Measurements from ENCODE around the gene BAZ1A. TPM values are rescaled to one million over a fixed set of nuclear protein-coding genes. Genes with fewer than 3 reads are reported as not detected.

The BAZ1A gene
- total and polyA plus RNA-seq, 4 donors, result 4.5 to 44.9 (median 13.3) TPM

DNA sequence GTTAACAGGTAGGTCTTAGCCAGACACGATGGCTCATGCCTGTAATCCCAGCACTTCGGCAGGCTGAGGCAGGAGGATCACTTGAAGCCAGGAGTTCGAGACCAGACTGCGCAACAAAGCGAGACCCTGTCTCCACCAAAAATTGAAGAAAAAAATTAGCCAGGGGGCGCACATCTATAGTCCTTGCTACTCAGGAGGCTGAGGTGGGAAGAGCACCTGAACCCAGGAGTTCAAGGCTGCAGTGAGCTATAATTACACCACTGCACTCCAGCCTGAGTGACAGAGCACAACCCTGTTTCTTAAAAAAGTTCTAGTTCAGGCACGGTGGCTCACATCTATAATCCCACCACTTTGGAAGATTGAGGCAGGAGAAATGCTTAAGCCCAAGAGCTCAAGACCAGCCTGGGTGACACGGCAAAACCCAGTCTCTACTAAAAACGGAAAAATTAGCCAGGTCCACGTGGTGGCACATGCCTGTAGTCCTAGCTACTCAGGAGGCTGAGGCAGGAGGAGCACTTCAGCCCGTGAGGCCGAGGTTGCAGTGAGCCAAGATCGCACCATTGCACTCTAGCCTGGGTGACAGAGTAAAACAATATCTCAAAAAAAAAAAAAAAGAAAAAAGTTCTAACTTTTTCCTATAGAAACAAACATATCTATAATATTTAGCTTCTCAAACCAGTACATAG, 9.1 kb downstream of the BAZ1A start:
- Histone ChIP-seq H3K4me1 (ENCODE audit: control insufficient read depth in 4 of 4, insufficient read depth in 4 of 4, low read length in 3 of 4) (no peaks in the 10 kb centered on the region), H3K36me3 (ENCODE audit: control insufficient read depth in 4 of 4, insufficient read depth in 3 of 4, low read depth in 1 of 4, low read length in 3 of 4) (peaks cover 0 to 12% (median 3%) of the 10 kb centered on the region in 4 donors)
- DNase-seq (ENCODE audit: low spot score), result no peak

More for the DNA sequence above, 9.1 kb downstream of the BAZ1A start:
- TF ChIP-seq HNF4A (conservative IDR thresholded peaks at IDR 0.05) (no peak), SP1 (IDR thresholded peaks at IDR 0.05) (no peak), FOXA2 (IDR thresholded peaks at IDR 0.05) (no peak), EGR1 (IDR thresholded peaks at IDR 0.05; ENCODE audit: low read depth in 2 of 2) (no peak), RXRA (IDR thresholded peaks at IDR 0.05) (no peak), GABPA (IDR thresholded peaks at IDR 0.05 in 1 of 2, conservative IDR thresholded peaks at IDR 0.05 in 1 of 2) (no peak), FOXA1 (IDR thresholded peaks at IDR 0.05) (no peak), HNF4G (IDR thresholded peaks at IDR 0.05) (no peak), YY1 (IDR thresholded peaks at IDR 0.05) (no peak), RAD21 (IDR thresholded peaks at IDR 0.05) (no peak), JUND (IDR thresholded peaks at IDR 0.05) (no peak), NR2F2 (IDR thresholded peaks at IDR 0.05) (no peak), TAF1 (conservative IDR thresholded peaks at IDR 0.05) (no peak)
- TF ChIP-seq, protein P1, sequence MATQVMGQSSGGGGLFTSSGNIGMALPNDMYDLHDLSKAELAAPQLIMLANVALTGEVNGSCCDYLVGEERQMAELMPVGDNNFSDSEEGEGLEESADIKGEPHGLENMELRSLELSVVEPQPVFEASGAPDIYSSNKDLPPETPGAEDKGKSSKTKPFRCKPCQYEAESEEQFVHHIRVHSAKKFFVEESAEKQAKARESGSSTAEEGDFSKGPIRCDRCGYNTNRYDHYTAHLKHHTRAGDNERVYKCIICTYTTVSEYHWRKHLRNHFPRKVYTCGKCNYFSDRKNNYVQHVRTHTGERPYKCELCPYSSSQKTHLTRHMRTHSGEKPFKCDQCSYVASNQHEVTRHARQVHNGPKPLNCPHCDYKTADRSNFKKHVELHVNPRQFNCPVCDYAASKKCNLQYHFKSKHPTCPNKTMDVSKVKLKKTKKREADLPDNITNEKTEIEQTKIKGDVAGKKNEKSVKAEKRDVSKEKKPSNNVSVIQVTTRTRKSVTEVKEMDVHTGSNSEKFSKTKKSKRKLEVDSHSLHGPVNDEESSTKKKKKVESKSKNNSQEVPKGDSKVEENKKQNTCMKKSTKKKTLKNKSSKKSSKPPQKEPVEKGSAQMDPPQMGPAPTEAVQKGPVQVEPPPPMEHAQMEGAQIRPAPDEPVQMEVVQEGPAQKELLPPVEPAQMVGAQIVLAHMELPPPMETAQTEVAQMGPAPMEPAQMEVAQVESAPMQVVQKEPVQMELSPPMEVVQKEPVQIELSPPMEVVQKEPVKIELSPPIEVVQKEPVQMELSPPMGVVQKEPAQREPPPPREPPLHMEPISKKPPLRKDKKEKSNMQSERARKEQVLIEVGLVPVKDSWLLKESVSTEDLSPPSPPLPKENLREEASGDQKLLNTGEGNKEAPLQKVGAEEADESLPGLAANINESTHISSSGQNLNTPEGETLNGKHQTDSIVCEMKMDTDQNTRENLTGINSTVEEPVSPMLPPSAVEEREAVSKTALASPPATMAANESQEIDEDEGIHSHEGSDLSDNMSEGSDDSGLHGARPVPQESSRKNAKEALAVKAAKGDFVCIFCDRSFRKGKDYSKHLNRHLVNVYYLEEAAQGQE (IDR thresholded peaks at IDR 0.05), result no peak
- TF ChIP-seq, protein P2, sequence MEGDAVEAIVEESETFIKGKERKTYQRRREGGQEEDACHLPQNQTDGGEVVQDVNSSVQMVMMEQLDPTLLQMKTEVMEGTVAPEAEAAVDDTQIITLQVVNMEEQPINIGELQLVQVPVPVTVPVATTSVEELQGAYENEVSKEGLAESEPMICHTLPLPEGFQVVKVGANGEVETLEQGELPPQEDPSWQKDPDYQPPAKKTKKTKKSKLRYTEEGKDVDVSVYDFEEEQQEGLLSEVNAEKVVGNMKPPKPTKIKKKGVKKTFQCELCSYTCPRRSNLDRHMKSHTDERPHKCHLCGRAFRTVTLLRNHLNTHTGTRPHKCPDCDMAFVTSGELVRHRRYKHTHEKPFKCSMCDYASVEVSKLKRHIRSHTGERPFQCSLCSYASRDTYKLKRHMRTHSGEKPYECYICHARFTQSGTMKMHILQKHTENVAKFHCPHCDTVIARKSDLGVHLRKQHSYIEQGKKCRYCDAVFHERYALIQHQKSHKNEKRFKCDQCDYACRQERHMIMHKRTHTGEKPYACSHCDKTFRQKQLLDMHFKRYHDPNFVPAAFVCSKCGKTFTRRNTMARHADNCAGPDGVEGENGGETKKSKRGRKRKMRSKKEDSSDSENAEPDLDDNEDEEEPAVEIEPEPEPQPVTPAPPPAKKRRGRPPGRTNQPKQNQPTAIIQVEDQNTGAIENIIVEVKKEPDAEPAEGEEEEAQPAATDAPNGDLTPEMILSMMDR (IDR thresholded peaks at IDR 0.05; ENCODE audit: low read depth, low read length, missing input control), result no peak
- TF ChIP-seq, protein P3, sequence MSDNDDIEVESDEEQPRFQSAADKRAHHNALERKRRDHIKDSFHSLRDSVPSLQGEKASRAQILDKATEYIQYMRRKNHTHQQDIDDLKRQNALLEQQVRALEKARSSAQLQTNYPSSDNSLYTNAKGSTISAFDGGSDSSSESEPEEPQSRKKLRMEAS (IDR thresholded peaks at IDR 0.05), result no peak
- TF ChIP-seq, protein P4, sequence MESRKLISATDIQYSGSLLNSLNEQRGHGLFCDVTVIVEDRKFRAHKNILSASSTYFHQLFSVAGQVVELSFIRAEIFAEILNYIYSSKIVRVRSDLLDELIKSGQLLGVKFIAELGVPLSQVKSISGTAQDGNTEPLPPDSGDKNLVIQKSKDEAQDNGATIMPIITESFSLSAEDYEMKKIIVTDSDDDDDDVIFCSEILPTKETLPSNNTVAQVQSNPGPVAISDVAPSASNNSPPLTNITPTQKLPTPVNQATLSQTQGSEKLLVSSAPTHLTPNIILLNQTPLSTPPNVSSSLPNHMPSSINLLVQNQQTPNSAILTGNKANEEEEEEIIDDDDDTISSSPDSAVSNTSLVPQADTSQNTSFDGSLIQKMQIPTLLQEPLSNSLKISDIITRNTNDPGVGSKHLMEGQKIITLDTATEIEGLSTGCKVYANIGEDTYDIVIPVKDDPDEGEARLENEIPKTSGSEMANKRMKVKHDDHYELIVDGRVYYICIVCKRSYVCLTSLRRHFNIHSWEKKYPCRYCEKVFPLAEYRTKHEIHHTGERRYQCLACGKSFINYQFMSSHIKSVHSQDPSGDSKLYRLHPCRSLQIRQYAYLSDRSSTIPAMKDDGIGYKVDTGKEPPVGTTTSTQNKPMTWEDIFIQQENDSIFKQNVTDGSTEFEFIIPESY (IDR thresholded peaks at IDR 0.05), result no peak
- Histone ChIP-seq H3K9ac (ENCODE audit: low read depth in 1 of 2, low read length in 2 of 2) (no peak overlapping the region), H3K27me3 (ENCODE audit: control insufficient read depth in 4 of 4, insufficient read depth in 4 of 4, low read length in 3 of 4) (no peaks in the 10 kb centered on the region), H3K27ac (ENCODE audit: low read depth in 1 of 2, low read length in 2 of 2) (no peak overlapping the region), H3K9me3 (ENCODE audit: control insufficient read depth in 4 of 4, low read length in 3 of 4) (no peaks in the 10 kb centered on the region), H3K4me3 (ENCODE audit: low read depth in 1 of 3, low read length in 3 of 3) (no peak overlapping the region)
- WGBS, result 98% methylated on average over 13 of the region's 13 CpGs

All from liver (tissue), 9 donors.